HG03558 (cell line): ENCODE results near the gene ZNF783.
"Not testable (repeated sequence)": the region's sequence is repeated elsewhere in the genome, so short reads cannot be mapped to it uniquely, and the experiment has no call there.

Experiments used
- ATAC-seq: cut with Tn5 transposase; IDR thresholded peaks from one replicate; pipeline ENCODE4 v1.9.1; 2021; ENCODE audit warnings: moderate number of reproducible peaks; ENCODE audit not compliant: unreplicated experiment; ENCODE audit errors: extremely low read depth

Gene ZNF783

DNA sequence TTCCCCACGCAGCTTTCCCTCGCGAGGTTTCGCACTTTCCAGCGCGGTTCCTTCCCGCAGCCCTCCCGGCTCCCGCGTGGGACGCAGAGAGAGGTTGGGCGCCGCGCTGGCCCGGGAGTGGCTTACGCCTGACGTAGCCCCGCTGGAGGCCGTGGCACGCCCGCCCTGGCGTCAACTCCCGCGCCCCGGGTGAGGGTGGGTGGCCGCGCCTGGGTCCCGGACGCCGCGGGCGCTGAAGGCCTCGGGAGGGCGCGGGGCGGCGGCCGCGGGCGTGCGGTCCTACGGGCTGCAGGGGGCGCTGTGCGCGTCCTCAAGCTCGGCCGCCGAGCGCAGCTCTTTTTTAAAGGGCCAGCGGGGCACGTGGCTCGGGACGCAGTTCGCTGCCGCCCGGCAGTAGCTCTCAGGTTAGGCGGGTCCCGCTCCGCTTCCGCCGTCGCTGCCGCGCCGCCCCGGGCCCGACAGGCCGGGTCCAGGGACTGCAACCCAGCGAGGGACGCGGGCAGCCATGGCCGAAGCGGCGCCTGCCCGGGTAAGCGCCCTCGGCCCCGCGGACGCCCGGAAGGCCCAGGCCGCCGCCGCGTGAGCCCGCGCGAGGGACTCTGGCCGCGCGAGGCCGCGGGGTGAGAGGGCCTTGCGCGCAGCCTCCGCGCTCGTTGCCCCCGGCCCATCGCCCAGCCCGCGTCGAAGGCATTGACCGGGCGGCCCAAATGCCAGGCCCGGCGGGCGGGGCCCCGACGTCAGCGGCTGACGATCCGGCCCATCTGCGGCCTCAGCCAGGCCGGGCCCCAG, at the start of gene ZNF783:
TSS of gene ZNF783 (plus strand) at position 368 of the 789 bp plus-strand sequence. CDS start at position 506, 138 bp downstream.
- peak; percentile 66 for ATAC-seq

DNA sequence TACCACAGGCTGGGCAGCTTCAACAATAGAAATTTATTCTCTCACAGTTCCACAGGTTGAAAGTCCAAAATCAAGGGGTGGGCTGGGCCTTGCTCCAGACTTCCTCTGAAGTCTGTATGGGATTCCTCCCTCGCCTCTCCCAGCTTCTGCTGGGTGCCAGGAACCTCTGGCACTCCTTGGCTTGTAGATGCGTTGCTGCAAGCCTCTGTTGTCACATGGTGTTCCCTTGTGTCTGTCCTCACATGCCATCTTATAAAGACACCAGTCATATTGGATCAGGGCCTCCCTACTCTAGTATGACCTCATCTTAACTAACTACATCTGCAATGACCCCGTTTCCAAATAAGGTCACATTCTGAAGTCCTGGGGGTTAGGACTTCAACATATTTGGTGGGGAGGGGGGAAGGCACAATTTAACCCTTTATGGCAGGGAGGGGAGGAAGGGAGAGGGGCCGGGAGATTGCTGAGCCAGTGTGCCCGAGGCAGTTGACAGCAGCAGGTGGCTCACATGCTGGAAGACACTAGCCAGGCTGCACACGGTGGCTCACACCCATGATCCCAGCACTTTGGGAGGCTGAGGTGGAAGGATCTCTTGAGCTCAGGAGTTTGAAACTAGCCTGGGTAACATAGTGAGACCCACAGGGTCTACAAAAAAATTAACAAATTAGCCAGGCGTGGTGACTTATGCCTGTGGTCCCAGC, 47.8 kb upstream of the ZNF783 start:
- no peak for ATAC-seq

DNA sequence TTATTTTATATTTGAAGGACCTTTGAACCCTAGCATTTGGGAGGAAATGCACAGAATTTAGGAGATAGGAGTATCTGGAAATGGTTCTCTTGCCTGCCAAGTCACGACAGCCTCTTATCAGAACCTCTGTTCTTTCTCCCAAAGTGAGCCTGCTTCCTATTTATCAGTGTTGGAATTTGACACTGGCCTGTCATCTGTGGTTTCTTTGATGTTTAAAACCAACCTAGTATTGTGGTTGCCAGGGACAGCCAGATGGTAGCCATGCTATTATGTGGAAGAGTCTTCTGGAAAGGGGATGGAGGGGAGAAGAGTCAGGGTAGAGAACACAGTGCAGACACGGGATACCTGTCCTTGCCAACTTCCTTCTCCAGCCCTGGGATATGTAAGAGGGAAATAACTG, 45.6 kb upstream of the ZNF783 start:
- no peak for ATAC-seq

DNA sequence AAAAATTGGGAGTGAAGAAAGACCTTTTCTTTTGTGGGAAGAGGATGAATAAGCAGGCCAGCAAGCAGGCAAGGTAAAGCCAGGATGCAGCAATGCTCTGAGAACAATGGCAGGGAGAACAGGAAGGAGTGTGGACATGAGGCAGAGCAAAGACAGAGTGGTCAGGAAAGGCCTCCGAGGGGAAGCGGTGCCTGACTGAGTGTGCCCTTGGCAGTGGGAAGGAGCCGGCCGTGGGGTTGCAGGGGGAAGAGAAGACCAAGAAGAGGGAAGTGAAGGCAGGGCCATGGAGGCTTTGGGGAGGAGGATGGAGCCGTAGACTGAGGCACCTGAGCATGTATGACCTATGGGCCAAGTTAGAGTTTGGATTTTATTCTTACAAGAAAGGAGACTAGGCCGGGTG, 44.4 kb upstream of the ZNF783 start:
- ATAC-seq, result no peak

DNA sequence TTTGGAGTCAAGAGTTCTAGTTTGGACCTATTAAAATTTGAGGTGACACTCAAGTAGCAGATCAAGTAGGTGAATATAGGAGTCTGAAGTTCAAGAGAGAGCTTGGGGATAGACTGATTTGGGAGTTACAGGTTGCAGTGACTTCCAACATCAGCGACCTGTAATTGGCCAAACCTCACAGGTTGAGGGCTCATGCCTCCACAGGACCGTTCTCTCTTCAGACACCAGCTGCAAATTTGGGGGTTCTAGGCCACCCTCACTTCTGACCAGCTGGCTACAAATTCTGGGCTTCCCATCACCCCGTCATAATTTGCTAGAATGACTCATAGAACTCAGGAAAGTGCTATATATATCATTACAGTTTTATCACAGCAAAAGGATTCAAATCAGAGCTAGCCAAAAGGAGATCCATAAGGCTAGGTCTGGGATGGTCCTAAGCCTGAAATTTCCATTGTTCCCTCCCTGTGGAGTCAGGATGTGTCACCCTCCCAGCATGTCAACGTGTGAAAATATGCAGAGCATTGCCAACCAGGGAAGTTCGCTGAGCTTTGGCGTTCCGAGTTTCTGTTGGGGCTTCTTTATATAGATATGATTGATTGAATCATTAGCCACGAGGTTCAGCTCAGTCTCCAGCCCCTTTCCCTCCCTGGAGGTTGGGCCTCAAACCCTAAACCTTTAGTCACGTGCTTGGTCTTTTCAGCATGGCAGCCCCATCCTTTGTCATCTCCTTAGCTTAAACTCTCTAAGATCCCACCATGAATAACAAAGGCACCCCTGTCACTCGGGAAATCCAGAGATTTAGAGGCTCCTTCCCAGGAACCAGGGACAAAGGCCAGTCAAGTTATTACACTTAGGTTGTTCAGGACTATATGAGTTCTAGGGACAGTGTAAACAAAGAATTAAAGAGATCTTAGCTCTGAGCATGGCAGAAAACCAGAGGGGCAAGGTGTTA, 43.3 kb upstream of the ZNF783 start:
- ATAC-seq, result no peak

DNA sequence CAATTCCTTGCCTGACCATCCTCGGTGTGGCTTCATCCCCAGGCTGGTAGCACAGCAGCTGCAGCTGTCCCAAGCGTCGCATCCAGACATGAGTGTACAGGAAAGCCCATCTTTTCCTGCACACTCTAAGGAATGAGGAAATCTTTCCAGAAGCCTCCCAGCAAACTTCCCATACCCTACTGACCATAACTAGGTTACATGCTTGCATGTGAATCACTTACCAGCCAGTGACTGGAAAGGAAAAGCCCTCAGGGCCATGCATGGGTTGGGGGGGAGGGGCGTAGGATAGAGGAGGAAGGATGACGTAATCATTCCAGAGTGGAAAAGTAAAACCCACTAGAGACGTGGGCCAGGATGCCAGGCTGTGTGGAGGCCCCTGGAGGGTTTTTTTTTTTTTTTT, 41.5 kb upstream of the ZNF783 start:
- no peak for ATAC-seq

DNA sequence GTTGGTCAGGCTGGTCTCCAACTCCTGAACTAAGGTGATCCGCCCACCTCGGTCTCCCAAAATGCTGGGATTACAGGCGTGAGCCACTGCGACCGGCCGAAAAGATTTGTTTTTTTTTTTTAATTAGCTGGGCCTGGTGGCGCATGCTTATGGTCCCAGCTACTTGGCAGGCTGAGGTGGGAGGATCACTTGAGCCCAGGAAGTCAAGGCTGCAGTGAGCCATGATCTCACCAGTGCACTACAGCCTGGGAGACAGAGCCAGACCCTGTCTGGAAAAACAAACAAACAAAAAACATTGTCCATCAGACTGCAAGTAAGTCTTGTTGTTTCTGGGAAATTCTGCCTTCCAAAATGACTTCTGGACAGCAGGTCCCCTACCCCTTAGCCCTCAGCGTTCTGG, 38.8 kb upstream of the ZNF783 start:
- no peak for ATAC-seq

DNA sequence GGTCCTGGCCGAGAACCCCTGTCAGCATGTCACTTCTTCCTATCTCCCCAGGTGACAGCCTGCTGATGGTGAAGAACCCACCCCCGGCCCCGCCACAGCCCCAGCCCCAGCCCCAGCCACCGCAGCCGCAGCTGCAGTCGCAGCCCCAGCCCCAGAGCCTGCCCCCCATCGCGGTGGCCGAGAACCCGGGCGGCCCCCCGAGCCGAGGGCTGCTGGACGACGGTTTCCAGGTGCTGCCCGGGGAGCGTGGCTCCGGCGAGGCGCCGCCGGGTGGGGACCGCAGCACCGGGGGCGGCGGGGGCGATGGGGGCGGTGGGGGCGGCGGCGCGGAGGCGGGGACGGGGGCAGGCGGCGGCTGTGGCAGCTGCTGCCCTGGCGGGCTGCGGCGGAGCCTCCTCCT, 38.2 kb upstream of the ZNF783 start:
- ATAC-seq, result no peak

DNA sequence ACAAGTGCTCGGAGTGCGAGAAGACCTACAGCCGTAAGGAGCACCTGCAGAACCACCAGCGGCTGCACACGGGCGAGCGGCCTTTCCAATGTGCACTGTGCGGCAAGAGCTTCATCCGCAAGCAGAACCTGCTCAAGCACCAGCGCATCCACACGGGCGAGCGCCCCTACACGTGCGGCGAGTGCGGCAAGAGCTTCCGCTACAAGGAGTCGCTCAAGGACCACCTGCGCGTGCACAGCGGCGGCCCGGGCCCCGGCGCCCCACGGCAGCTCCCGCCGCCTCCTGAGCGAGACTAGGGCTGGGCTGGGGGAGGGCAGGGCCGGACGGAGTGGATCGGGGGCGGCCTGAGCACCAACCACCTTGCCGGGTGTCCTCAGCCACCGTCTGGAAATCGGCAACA, 37.6 kb upstream of the ZNF783 start:
- ATAC-seq, result no peak

DNA sequence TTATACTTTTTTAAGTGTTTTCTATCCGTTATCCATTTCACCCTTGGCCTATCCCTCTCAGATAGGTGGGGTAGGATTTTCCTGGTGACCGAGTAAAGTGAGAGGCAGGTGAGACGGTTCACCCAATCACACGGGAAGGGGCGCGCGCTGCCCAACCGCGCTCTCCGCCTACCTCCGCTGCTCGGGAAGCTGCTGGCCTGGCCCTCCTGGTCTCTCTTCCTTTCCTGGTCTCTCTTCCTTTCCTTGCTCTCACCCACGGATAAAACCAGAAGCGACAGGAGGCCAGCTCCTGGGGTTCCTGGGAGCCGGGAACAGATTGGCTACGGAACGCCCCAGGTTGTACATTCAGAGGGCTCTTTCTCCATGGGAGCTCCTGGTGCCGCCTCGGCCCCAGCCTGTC, 36.9 kb upstream of the ZNF783 start:
- no peak for ATAC-seq

DNA sequence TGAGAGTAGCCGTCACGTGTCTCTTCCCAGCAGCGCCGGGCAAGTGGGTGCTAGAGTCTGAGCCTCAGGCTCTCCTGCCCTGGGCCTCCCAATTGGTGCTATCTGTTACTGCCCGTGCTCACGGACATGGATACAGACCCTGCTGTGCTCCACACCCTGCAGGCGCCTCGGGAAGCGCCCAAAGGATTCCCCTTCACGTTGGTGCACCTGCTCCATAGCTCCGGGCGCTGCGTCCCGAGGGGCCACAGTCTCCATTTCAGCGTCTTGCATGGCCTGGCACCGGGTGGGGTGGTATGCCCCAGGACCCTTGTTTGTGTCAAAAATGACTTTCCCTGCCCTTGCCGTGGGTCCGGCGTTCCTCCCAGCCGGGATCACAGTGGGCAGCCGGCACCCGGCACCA, 36.3 kb upstream of the ZNF783 start:
- ATAC-seq, result no peak

DNA sequence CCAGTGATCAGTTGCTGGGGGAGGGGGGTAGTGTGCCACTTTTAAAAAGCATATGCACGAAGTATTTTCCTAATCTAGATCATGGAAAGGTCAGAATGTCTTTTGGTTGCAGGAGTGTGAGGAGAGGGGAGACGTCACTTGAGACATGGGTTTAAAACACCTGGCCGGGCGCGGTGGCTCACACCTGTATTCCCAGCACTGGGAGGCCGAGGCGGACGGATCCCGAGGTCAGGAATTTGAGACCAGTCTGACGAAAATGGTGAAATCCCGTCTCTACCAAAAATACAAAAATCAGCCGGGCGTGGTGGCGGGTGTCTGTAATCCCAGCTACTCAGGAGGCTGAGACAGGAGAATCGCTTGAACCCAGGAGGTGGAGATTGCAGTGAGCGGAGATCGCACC, 35.6 kb upstream of the ZNF783 start:
- not testable (repeated sequence) for ATAC-seq

DNA sequence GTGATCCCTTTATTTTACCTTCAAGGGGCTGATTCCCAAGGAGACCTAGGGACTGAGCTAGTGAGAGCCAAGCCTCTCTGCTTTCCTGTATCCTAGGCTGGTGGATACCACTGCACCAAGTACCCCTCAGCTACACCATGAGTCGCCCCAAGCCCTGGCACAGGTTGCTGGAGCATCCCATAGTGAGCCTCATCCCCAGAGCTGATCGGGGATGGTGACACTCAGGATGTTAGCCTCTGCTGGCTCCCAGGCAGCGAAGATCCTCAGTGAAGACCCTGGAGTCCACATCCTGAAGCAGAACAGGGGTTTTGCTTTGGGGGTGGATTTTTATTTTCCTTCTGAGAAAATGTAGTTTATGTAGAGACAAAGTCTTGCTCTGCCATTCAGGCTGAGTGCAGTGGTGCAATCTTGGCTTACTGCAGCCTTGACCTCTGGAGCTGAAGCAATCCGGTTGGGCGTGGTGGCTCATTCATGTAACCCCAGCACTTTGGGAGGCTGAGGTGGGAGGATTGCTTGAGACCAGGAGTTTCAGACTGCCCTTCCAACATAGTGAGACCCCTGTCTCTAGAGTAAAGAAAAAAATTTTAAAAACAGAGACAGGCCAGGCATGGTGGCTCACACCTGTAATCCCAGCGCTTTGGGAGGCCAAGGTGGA, 35.0 kb upstream of the ZNF783 start:
- no peak for ATAC-seq

DNA sequence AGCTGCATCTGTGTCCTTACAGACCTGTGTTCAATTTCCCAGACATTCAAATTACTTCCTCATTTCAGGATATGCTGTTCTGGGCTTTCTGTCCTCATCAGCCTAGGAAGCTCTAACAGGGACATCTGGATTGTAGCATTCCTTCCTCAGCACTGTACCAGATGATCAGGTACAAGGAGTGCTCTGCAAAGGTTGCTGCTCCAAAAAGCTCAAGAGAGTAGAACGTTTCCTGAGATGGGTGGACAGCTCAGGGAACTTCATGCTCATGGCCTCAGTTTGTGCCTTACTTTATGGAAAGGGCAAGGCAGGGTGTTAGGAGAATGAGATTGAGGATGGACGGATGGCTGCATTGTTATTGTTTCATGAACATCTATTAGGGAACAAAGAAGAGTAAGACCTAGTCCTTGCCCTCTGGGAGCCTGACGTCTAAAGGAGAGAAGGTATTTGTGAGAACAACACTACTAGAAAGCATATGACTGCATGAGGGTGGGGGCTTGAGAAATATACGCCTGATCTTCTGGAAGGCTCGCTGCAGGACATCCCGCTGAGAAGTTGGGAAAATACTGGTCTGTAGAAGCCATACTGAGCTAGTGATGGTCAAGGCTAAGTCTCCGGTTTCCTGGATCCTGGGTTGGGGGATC, 33.0 kb upstream of the ZNF783 start:
- no peak for ATAC-seq

DNA sequence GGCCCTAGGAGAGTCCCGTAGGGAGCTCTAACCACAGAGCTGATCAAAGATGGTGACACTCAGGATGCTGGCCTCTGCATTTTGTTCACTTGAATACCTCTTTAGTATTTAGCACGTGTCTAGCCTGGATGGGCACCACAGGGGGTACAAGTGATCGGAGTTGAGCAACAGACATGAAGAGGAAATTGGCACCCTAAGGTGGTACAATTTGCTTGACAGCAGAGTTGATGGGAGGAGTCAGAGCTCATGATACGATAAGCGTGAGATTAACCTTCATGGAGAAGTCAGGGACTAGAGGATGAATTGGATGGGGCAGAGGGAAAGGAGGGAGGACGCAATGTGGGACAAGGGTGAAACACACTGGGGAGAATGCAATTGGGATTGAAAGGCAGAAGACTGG, 32.5 kb upstream of the ZNF783 start:
- no peak for ATAC-seq

DNA sequence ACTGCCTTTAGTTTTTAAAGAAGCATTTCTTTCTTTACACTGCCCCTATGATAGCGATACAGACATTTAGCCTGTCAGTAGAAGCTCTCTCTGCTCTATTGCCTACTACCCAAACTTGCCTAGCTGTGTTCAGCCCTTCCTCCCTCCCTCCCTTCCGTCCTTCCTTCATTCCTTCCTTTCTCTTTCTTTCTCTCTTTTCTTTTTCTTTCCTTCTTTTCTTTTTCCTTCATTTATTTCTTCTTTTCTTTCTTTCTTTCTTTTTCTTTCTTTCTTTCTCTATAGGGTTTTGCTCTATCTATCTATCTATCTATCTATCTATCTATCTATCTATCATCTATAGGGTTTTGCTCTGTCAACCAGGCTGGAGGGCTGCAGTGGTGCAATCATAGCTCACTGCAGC, 29.6 kb upstream of the ZNF783 start:
- no peak for ATAC-seq

DNA sequence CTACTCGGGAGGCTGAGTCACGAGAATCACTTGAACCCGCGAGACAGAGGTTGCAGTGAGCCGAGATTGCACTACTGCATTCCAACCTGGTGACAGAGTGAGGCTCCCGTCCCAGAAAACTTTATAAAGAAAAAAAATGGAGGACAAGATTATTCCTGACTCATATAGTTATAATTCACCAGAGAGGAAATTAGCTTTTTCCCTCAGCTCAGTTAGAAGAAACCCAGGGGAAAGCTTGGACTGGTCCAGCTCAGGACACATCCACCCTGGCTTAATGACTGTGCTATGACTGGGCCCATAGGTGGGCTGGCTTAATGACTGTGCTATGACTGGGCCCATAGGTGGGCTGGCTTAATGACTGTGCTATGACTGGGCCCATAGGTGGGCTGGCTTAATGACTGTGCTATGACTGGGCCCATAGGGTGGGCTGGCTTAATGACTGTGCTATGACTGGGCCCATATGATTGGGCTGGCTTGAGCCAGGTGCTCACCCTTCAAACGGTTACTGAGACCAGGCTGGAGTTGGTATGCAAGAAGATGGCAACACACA, 28.3 kb upstream of the ZNF783 start:
- ATAC-seq, result not testable (repeated sequence)

DNA sequence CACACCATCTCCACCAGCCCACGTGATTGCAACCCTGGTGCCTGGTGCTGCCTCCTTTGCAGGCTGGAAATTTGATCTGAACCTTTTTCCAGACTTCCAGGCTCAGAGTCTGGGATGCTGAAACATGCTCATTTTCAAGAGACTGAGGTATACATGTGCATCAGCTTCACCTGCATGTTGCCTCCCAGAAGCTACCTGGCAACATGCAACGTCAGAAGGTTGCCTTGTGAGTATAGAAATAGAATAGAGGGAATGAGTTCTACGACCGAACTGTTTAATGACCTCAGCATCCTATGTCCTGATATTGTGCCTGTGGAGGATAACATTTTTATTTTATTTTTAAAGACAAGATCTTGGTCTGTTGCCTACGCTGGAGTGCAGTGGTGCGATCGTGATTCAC, 24.5 kb upstream of the ZNF783 start:
- no peak for ATAC-seq

DNA sequence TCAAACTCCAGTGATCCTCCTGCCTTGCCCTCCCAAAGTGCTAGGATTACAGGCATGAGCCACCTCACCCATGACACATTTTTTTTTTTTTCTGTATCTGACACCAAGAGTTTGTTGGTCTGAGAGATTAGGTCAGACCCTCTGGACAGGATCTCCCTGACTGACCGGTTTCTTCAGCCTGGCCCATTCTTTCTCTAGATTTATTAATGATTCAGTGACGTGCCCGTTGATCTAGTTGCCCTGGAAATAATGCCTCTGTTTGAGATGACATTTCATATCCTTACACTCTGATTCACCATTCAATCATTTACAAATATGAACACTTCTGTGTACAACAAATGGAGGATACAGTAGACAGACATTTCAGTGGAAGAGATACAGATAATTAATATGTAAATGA, 23.9 kb upstream of the ZNF783 start:
- no peak for ATAC-seq
